ENCODE results near the gene FBF1. TPM values are rescaled to one million over a fixed set of nuclear protein-coding genes. Genes with fewer than 3 reads are reported as not detected.

Gene FBF1
- 9.5 and 15.1 TPM in 2 replicates for total RNA-seq

DNA sequence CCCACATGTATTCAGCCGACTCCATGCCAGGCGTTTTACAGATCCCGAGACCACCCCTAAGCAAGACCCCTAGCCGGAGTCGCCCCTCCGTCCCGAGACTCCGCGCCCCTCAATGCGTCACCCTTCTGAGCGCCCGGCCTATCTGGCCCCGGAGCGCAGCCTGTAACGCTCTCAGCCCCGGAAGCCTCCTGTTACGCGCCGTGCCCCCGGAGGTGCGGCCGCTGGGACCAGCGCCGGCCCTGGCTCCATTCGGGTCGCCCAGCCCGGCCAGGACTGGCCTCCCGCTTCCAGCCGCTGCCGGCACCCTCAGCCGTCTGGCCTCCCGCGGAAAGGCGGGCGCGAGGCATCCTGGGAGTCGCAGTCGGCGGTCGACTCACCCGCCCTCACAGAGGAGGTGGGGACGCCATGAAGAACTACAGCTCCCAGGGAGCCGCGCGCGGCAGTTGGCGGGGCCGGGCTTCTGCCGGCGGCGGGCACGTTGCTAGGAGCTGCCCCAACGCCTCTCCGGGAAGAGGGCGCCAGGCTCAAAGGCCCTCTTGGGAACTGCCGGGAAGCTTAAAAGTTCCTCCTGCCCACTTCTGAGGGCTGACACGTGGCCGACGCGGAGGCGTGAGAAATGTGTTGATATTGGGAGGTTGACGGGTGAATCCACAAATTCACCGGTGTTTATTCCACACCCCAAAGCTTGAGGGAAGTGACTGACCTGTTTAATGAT lies at the start of gene FBF1:
Gene FBF1, minus strand, starts transcription at position 316 of the 715 bp plus-strand sequence. CDS start 2,893 bp downstream, outside the sequence.

DNA sequence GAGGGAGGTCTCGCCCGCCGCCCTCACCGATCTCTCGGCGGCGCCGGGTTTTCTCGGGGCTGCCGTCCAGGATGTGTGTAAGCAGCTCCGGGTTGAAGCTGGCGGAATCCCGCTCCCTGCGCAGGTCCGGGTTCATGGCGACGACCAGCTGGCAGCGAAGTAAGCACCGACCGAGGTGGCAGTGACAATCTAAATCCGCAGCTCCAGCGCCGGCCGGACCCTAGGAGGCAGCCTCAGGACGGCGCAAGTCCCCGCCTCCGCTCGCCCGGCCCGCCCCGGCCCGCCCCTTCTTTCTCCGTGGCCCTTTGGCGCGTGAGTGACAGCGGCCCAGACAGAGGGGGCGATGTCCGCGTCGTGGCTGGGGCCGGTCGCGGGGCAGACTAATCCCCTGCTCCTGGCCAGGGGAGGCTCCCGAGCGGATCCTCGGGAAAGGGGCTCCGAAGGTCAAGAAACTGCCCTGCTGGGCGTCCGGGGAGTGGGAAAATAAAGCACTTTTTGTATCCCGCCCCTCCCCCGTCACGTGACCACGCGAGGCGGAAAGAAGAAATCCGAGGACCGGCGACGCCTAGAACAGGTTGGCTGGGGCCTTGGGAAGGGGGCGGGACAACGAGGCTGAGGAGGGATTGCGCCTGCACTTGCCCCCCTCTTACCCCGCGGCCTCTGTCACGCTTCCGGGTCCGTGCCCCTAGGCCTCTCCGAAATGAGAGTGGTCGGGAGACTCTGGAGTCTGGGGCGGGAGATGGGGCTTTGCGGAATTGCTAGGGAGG lies 38.3 kb upstream of the FBF1 start, which contains the start of the genes ACOX1 and TEN1:
Gene ACOX1, minus strand, starts transcription at position 229 of the 767 bp plus-strand sequence. Its CDS starts 93 bp downstream, at position 136.
Gene TEN1, plus strand, starts transcription at position 303 of the 767 bp plus-strand sequence. CDS start 6,953 bp downstream, outside the sequence.

GRCh38 chr17:75904749-75905521 lies 35.9 kb downstream of the FBF1 start, which contains the start of gene MRPL38:
TSS of gene MRPL38 (minus strand) at chr17:75904884. CDS start at chr17:75904875, 9 bp downstream.

GRCh38 chr17:75896415-75897159 lies 44.3 kb downstream of the FBF1 start, which contains the start of gene TRIM65:
TSS of gene TRIM65 (minus strand) at chr17:75896951. CDS start at chr17:75896937, 14 bp downstream.

GRCh38 chr17:75878174-75878998 lies 62.5 kb downstream of the FBF1 start, which contains the start of gene TRIM47:
TSS of gene TRIM47 (minus strand) at chr17:75878581. CDS start at chr17:75878548, 33 bp downstream.

Other genes with a start within 250 kb of the FBF1 start
- not detected in 2 replicates for gene ITGB4, start 219.6 kb downstream of the FBF1 start, total RNA-seq
- gene GALK1, start 175.8 kb downstream of the FBF1 start, total RNA-seq: 62.2 and 70.3 TPM in 2 replicates
- 13.6 and 32.3 TPM in 2 replicates for gene UNK, start 156.2 kb downstream of the FBF1 start, total RNA-seq
- 0.89 and 3.5 TPM in 2 replicates for gene UNC13D, start 96.6 kb downstream of the FBF1 start, total RNA-seq
- gene WBP2, start 85.7 kb downstream of the FBF1 start, total RNA-seq: 84.4 and 94.8 TPM in 2 replicates
- gene TRIM47, start 62.5 kb downstream of the FBF1 start, total RNA-seq: 11.3 and 15.3 TPM in 2 replicates
- 14.4 and 21.3 TPM in 2 replicates for gene TRIM65, start 44.1 kb downstream of the FBF1 start, total RNA-seq
- 24.1 and 27.1 TPM in 2 replicates for gene MRPL38, start 36.2 kb downstream of the FBF1 start, total RNA-seq
- 35.6 and 41.8 TPM in 2 replicates for gene ACOX1, start 38.1 kb upstream of the FBF1 start, total RNA-seq
- 15.8 and 16.1 TPM in 2 replicates for gene TEN1, start 38.2 kb upstream of the FBF1 start, total RNA-seq
- gene CDK3, start 59.8 kb upstream of the FBF1 start, total RNA-seq: 1.2 and 3.5 TPM in 2 replicates
- 0.53 and 0.58 TPM in 2 replicates for gene EVPL, start 86.3 kb upstream of the FBF1 start, total RNA-seq
- 29.4 and 37.7 TPM in 2 replicates for gene SRP68, start 131.5 kb upstream of the FBF1 start, total RNA-seq
- 0.29 and 0.53 TPM in 2 replicates for gene GALR2, start 133.7 kb upstream of the FBF1 start, total RNA-seq
- gene ZACN, start 138.1 kb upstream of the FBF1 start, total RNA-seq: not detected in 2 replicates
- gene EXOC7, start 162.7 kb upstream of the FBF1 start, total RNA-seq: 61.0 and 64.9 TPM in 2 replicates
- not detected in 2 replicates for gene FOXJ1, start 200.2 kb upstream of the FBF1 start, total RNA-seq

Data from myometrial cell (primary cell).